NCI-H2171 (cell line): ENCODE measurements around the gene ZMYM3.

Experiments
- DNase-seq: peaks from one replicate; lab custom pipeline; 2025; lab: John Stamatoyannopoulos, UW

ZMYM3 gene

GRCh38 chrX:71253253-71254091, 468 bp downstream of the ZMYM3 start:
- no peak for DNase-seq

- DNase-seq: no peak
Observed at GRCh38 chrX:71252221-71252620, 1.7 kb downstream of the ZMYM3 start.

- no peak for DNase-seq
Observed at GRCh38 chrX:71251466-71251973, 2.4 kb downstream of the ZMYM3 start.

- no peak for DNase-seq
Observed at GRCh38 chrX:71250841-71251240, 3.1 kb downstream of the ZMYM3 start.

GRCh38 chrX:71245159-71245558, 8.8 kb downstream of the ZMYM3 start:
- DNase-seq: no peak

GRCh38 chrX:71244359-71245128, 9.4 kb downstream of the ZMYM3 start:
- no peak for DNase-seq

- no peak for DNase-seq
Observed at GRCh38 chrX:71241301-71241700, 12.6 kb downstream of the ZMYM3 start.

DNA sequence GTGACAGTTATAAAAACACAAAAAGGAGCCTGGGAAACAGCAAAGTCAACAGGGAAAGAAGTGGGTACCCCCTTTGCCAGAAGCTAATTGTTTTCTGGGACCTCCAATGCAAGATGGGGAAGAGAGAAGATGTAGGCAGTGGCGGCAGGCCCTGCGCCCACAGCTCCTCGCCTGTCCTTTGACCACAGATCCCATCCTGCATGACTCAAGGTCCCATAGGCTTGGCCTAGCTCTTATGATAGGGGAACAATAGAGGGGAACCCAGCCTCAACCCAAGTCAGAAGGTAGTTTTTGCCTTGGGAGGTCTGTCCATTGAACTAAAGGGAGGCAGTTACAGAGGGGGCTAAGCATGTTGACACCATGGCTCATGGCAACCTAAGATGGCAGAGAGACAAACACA, 14.2 kb downstream of the ZMYM3 start:
- DNase-seq: no peak

- DNase-seq: no peak
Observed at GRCh38 chrX:71236836-71237235, 17.1 kb downstream of the ZMYM3 start.

DNA sequence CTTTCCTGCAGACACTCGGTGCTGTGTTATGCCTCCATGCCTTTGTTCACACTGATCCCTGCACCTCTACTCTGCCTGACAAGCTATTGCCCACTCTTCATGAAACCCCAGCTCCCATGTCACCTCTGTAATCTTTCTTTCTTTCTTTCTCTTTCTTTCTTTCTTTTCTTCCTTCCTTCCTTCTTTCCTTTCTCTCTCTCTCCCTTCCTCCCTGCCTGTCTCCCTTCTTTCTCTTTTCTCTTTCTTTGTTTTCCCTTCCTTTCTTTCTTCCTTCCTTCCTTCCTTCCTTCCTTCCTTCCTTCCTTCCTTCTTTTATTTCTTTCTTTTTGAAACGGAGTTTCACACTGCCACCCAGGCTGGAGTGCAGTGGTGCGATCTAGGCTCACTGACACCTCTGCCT, 18.5 kb downstream of the ZMYM3 start:
- DNase-seq: no peak

GRCh38 chrX:71228063-71228642, 25.8 kb downstream of the ZMYM3 start:
- DNase-seq: no peak

DNA sequence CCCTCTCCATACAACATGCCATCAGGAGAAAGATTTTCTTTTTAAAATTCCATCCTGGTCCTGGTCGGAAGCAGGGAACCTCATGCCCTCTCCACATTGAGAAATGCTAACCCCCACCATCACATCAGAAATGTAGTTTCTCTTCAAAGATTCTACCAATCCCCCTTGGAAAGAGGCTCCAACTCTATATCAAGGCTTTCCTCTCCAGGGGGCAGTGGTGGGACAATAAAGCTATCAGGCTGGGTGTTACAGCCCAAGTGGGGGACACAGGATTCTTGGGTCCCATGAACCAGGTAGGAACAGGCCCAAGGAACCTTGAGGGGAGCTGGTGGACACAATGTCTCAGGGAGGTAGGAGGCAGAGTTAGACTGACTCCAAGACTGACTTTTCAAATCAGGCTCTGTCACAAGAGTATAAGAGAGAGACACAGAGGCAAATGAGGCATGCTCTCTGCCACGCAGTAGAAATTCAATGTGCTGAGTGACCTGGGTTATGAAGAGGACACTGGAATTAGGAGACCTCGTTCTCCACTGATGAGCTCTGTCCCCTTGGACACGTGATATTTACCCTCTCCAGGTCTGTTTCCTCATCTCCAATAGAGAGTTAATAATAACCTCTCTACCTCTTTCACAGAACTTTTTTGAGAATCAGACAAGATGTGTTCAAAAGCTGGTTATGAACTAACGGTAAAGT, 26.4 kb downstream of the ZMYM3 start:
- no peak for DNase-seq

GRCh38 chrX:71225676-71226075, 28.3 kb downstream of the ZMYM3 start:
- DNase-seq: no peak

- no peak for DNase-seq
Observed at GRCh38 chrX:71225009-71225408, 28.9 kb downstream of the ZMYM3 start.

GRCh38 chrX:71224098-71224708, 29.7 kb downstream of the ZMYM3 start:
- no peak for DNase-seq

DNA sequence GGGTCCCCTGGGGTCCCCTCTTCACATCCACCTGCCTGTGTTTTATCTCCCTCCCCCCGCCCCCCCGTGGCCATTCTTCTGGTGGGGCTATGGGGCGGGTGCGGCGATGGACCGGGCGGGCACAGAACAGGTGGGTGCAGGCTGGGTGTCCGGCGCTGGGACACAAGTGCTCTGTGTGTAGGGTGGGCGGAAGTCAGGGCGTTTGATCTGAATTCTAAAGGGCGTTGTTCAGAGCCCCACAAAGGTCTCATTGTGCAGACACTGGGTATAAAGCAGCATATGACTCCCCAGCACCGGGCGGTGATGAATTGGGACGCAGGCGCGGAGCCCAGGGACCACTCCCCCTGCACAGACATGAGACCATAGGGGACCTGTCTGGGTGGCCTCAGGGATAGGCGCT, 31.0 kb downstream of the ZMYM3 start, which contains the start of gene GJB1:
Gene GJB1, plus strand, starts transcription at position 296 of the 400 bp plus-strand sequence. CDS start 484 bp downstream, outside the sequence.
- no peak for DNase-seq

DNA sequence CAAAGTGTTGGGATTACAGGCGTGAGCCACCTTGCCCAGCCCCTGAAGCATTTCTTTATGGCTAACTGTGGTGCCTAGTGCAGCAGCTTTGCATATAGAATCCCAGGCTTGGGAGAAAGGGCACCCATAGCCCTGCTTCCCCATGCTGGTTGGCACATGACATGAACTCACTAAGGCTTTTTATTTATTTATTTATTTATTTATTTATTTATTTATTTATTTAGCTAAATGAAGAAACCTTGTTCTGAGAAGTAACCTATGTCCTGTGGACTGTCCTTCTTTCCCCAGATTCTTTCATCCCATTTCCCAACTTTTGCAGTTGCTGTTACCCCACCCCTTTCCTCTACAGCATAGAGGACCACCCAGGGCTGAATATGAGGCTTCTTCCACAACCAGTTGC, 32.8 kb downstream of the ZMYM3 start:
- DNase-seq: no peak

DNA sequence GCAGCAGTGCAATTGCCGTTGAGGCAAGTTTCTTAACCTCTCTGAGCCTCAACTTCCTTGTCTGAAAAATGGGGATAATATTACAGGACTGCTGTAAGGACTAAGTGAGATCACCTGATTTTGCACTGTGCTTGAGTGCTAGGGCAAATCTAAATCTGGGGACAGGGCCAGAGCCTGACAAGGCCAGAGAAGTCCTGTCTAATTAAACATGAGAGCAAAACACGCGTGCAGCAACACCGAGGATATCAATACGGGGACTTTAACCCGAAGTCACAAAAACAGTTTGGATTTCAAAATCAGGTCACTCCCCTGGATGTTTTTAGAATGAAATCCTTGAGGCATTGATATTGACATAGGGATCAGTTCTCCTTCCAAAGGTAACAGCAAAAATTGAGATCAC, 36.6 kb downstream of the ZMYM3 start:
- DNase-seq: no peak

- DNase-seq: no peak
Observed at GRCh38 chrX:71216485-71216884, 37.5 kb downstream of the ZMYM3 start.

DNA sequence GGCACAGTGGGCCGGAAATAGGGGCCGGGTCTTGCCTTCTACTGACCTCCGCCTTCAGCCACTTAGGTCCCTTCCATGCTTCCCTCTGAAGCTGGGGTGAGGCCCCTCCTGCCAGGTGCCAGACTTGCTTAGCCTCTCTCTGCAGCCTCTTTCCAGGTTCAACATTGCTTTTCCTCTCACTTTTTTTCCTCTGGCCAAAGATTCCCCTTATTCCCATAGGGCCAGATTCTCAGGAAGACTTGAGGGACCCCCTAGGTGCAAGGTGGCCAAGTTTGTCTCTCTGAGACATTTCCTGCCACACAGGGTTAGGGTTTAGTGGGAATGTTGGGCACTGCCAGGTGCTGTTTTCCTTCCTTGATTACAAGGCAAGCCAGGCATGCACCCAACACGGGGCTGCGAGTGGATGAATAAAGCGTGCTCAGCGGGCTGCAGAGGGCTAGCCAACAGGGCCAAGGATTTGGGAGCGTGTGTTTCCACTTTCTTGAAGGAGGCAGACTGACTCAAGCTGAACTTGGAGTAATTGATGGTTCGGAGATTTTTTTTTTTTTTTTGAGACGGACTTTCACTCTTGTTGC, 38.5 kb downstream of the ZMYM3 start:
- DNase-seq: no peak
